Fibroblast of lung (primary cell): ENCODE results near the gene GPR25. TPM values are rescaled to one million over a fixed set of nuclear protein-coding genes. Genes with fewer than 3 reads are reported as not detected.
A peak's percentile ranks its signal among the peaks of the same experiment; 100 is the strongest.

Source experiments
- DNase-seq, 2 donors: peaks; one replicate each; pipeline versions ENCODE4 v3.0.0 to v3.0.0-alpha.2; 2010; ENCODE audit warnings: low read depth in 2 of 2
- H2AFZ ChIP-seq: 2 replicates; pipeline ENCODE4 v1.5.1; 2012; ENCODE audit warnings: low read length, control low read depth, inconsistent platforms
- H3K27ac ChIP-seq: 2 replicates; pipeline ENCODE4 v1.5.1; 2011; ENCODE audit warnings: low read length, control low read depth; ENCODE audit not compliant: insufficient read depth
- H3K27me3 ChIP-seq: 2 replicates; pipeline ENCODE4 v1.5.1; 2011; ENCODE audit warnings: mild to moderate bottlenecking, low read length; ENCODE audit not compliant: control insufficient read depth, insufficient read depth
- H3K36me3 ChIP-seq: 2 replicates; pipeline ENCODE4 v1.5.1; 2011; ENCODE audit warnings: low read length; ENCODE audit not compliant: control insufficient read depth, insufficient read depth
- H3K4me1 ChIP-seq: 2 replicates; pipeline ENCODE4 v1.5.1; 2011; ENCODE audit warnings: low read length; ENCODE audit not compliant: control insufficient read depth, insufficient read depth; ENCODE audit errors: extremely low read depth
- H3K4me2 ChIP-seq: 2 replicates; pipeline ENCODE4 v1.5.1; 2011; ENCODE audit warnings: low read length, control low read depth; ENCODE audit not compliant: insufficient read depth; ENCODE audit errors: extremely low read depth
- H3K4me3 ChIP-seq, 4 experiments: fragments of 200-600 bp in 1 of 4; sonication (generic) in 1 of 4; replicated peaks in 1 of 4; 2 replicates each; pipeline ENCODE4 v1.5.1; 2011 to 2016; ENCODE audit warnings: low read length in 4 of 4, low read depth in 3 of 4, mild to moderate bottlenecking in 3 of 4, control low read depth in 2 of 4, inconsistent platforms in 1 of 4, mixed read lengths in 1 of 4; ENCODE audit not compliant: insufficient read depth in 1 of 4; ENCODE audit errors: control extremely low read depth in 1 of 4
- H3K79me2 ChIP-seq: 2 replicates; pipeline ENCODE4 v1.5.1; 2012; ENCODE audit warnings: mild to moderate bottlenecking, low read length, inconsistent platforms; ENCODE audit not compliant: control insufficient read depth, insufficient read depth
- H3K9ac ChIP-seq: 2 replicates; pipeline ENCODE4 v1.5.1; 2011; ENCODE audit warnings: mild to moderate bottlenecking, low read length, control low read depth; ENCODE audit not compliant: insufficient read depth
- H3K9me3 ChIP-seq: 2 replicates; pipeline ENCODE4 v1.5.1; 2012; ENCODE audit warnings: low read depth, low read length; ENCODE audit not compliant: control insufficient read depth, insufficient read depth
- H4K20me1 ChIP-seq: 2 replicates; pipeline ENCODE4 v1.5.1; 2011; ENCODE audit warnings: low read length; ENCODE audit not compliant: control insufficient read depth, insufficient read depth; ENCODE audit errors: extremely low read depth
- CTCF ChIP-seq, 2 donors: IDR thresholded peaks in 1 of 2; conservative IDR thresholded peaks in 1 of 2; 1 replicate in 1 of 2; 2 replicates in 1 of 2; pipeline ENCODE4 v1.5.1; 2011 to 2012; ENCODE audit warnings: low read length in 2 of 2, control low read depth in 1 of 2, inconsistent platforms in 1 of 2, low read depth in 1 of 2, mild to moderate bottlenecking in 1 of 2
- EZH2 ChIP-seq: IDR thresholded peaks from 2 replicates; pipeline ENCODE4 v1.5.1; 2012; ENCODE audit warnings: low read length, control low read depth, mild to moderate bottlenecking; ENCODE audit errors: missing control alignments
- polyA plus RNA-seq, 2 donors: library from polyadenylated mRNA; depleted of rRNA in 1 of 2; stranded (reverse) in 1 of 2; unstranded in 1 of 2; fragments of >200 nt; gene quantifications; 2 replicates each; pipeline ENCODE4 v1.2.1, GENCODE V29; 2011 to 2012; ENCODE audit warnings: missing spikeins in 1 of 2
- total RNA-seq: library from RNA; depleted of rRNA; stranded (reverse); fragments of >200 nt; gene quantifications from 2 replicates; pipeline ENCODE4 v1.2.1, GENCODE V29; 2014

GPR25 gene
- total and polyA plus RNA-seq, 2 donors (not counting 1 experiment from before 2014, with no cell fraction given): not detected

DNA sequence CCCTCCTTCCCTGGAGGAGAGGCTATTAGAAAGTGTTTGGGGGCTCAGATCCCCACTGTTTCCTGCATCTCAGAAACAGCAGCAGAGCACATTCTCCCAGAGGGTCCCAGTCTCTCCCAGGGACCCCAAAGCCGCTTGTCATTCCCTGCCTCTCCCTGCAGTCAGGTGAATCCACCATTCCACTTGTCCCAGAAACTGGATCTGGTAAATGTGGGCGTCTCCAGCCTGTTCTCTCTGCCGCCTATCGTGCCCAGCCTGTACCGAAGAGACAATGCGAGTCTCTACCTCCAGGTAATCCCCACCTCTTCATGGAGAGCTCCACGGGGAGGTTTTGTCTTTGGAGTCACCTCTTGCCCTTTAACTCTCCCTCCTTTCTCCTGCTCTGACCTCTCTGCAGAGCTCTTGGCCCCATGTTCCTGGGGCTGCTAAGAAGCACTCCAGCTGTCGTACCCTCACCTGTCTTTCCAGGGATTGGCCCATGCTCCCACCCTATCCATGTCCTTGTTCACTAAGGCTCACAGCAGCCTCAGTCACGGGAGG, 48.9 kb downstream of the GPR25 start:
- Histone ChIP-seq H3K4me1 (no peaks in the 10 kb centered on the region), H2AFZ (no peak overlapping the region), H3K4me3 (no peak overlapping the region), H4K20me1 (no peaks in the 10 kb centered on the region), H3K36me3 (no peaks in the 10 kb centered on the region), H3K79me2 (no peaks in the 10 kb centered on the region), H3K27me3 (peaks cover 2% of the 10 kb centered on the region), H3K9me3 (no peaks in the 10 kb centered on the region), H3K9ac (no peak overlapping the region), H3K4me2 (no peak overlapping the region), H3K27ac (no peak overlapping the region)
- TF ChIP-seq EZH2: no peak
- TF ChIP-seq CTCF (conservative IDR thresholded peaks at IDR 0.05 in 1 of 2, IDR thresholded peaks at IDR 0.05 in 1 of 2; ENCODE audit: low read depth in 1 of 2, low read length in 2 of 2): no peak
- no peak for DNase-seq

DNA sequence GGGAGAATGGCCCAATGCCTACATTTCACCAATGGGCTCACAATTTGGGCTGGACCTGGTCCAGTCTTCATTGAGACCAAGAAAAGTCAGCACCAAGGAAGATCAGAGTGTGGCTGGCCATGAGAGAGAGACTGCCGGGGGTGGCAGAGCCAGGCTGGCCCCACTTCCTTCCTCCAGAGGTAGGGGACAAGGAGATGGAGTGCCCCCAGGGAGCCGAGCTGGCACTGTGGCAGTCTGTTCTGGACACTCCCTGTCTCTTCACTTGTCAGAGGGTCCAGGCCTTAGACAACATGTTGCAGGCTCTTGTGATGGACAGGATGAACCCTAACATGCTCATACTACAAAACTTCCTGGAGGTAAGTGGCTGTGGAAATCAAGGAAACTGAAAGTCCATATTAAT, 49.6 kb downstream of the GPR25 start:
- Histone ChIP-seq H3K4me3 (no peak overlapping the region), H3K27me3 (peaks cover 2% of the 10 kb centered on the region), H3K4me2 (no peak overlapping the region), H4K20me1 (no peaks in the 10 kb centered on the region), H2AFZ (no peak overlapping the region), H3K79me2 (no peaks in the 10 kb centered on the region), H3K36me3 (no peaks in the 10 kb centered on the region), H3K9me3 (no peaks in the 10 kb centered on the region), H3K4me1 (no peaks in the 10 kb centered on the region), H3K9ac (no peak overlapping the region), H3K27ac (no peak overlapping the region)
- no peak for DNase-seq
- TF ChIP-seq CTCF (conservative IDR thresholded peaks at IDR 0.05 in 1 of 2, IDR thresholded peaks at IDR 0.05 in 1 of 2; ENCODE audit: low read depth in 1 of 2, low read length in 2 of 2) (no peak), EZH2 (no peak)

GRCh38 chr1:200923601-200924000, 50.8 kb downstream of the GPR25 start:
- H3K36me3 ChIP-seq: no peaks in the 10 kb centered on the region
- no peak overlapping the region for H3K4me2 ChIP-seq
- TF ChIP-seq EZH2: no peak
- no peak for TF ChIP-seq CTCF (conservative IDR thresholded peaks at IDR 0.05 in 1 of 2, IDR thresholded peaks at IDR 0.05 in 1 of 2; ENCODE audit: low read depth in 1 of 2, low read length in 2 of 2)
- no peak overlapping the region for H3K9ac ChIP-seq
- no peaks in the 10 kb centered on the region for H3K4me1 ChIP-seq
- H2AFZ ChIP-seq: no peak overlapping the region
- peak in 1 of 2 donors; percentile 9 for DNase-seq
- no peak overlapping the region for H3K27ac ChIP-seq
- no peaks in the 10 kb centered on the region for H3K9me3 ChIP-seq
- H3K27me3 ChIP-seq: peaks cover 4% of the 10 kb centered on the region
- H4K20me1 ChIP-seq: no peaks in the 10 kb centered on the region
- no peak overlapping the region for H3K4me3 ChIP-seq
- no peaks in the 10 kb centered on the region for H3K79me2 ChIP-seq

Other genes starting within 250 kb of the GPR25 start
- 16.2 and 18.7 TPM in 2 replicates for gene DDX59, start 203.1 kb upstream of the GPR25 start, total RNA-seq
- 13.0 and 14.0 TPM in 2 replicates for gene DDX59, start 203.1 kb upstream of the GPR25 start, polyA plus RNA-seq
- gene CAMSAP2, start 134.1 kb upstream of the GPR25 start, total RNA-seq: 21.8 and 32.5 TPM in 2 replicates
- gene CAMSAP2, start 134.1 kb upstream of the GPR25 start, polyA plus RNA-seq: 19.3 and 22.3 TPM in 2 replicates
- not detected in 2 replicates for gene INAVA, start 21.9 kb downstream of the GPR25 start, total RNA-seq
- gene INAVA, start 21.9 kb downstream of the GPR25 start, polyA plus RNA-seq: 0.02 and 0.03 TPM in 2 replicates
- gene KIF21B, start 150.7 kb downstream of the GPR25 start, total RNA-seq: under 0.01 and 0.26 TPM in 2 replicates
- 0.03 and 0.08 TPM in 2 replicates for gene KIF21B, start 150.7 kb downstream of the GPR25 start, polyA plus RNA-seq
- gene CACNA1S, start 239.4 kb downstream of the GPR25 start, total RNA-seq: not detected in 2 replicates
- gene CACNA1S, start 239.4 kb downstream of the GPR25 start, polyA plus RNA-seq: not detected in 2 replicates